H1 (cell line): ENCODE results near the gene RAB5A. TPM values are rescaled to one million over a fixed set of nuclear protein-coding genes. Genes with fewer than 3 reads are reported as not detected.

Source experiments
- CTCF ChIA-PET: fragments of 300-600 bp; sonication (Branson Sonifier 250); formaldehyde crosslinking; loops from one replicate; lab custom pipeline; 2021; ENCODE audit not compliant: partially characterized antibody; lab: Charles Lee
- POLR2A ChIA-PET: fragments of 300-600 bp; sonication (Branson Sonifier 250); formaldehyde crosslinking; loops from one replicate; lab custom pipeline; 2021; ENCODE audit warnings: inconsistent platforms; ENCODE audit not compliant: partially characterized antibody; lab: Charles Lee
- DNase-seq, 2 experiments: peaks; one replicate each; pipeline versions ENCODE4 v3.0.0 to v3.0.0-alpha.2; 2010 to 2022; ENCODE audit warnings: low spot score in 2 of 2, low read depth in 1 of 2, mixed read lengths in 1 of 2
- FAIRE-seq: peaks from 2 replicates; lab custom pipeline; 2011; peaks lifted over from hg19 to GRCh38; lab: Jason Lieb, UNC
- H2AFZ ChIP-seq: 2 replicates; pipeline ENCODE4 v1.8.1; 2012; ENCODE audit warnings: low read length, inconsistent platforms
- H2AK5ac ChIP-seq: 2 replicates; pipeline ENCODE4 v1.6.1; 2013; ENCODE audit warnings: low read depth, low read length
- H2BK120ac ChIP-seq: replicated peaks from 2 replicates; pipeline ENCODE3; 2013; ENCODE audit warnings: low read depth, low read length, inconsistent platforms
- H2BK12ac ChIP-seq: 2 replicates; pipeline ENCODE4 v1.6.1; 2013; ENCODE audit warnings: low read depth, low read length
- H2BK15ac ChIP-seq: 2 replicates; pipeline ENCODE4 v1.6.1; 2013; ENCODE audit warnings: low read length
- H2BK20ac ChIP-seq: 2 replicates; pipeline ENCODE4 v1.6.1; 2013; ENCODE audit warnings: low read length
- H2BK5ac ChIP-seq: 2 replicates; pipeline ENCODE4 v1.6.1; 2013; ENCODE audit warnings: low read depth, low read length
- H3K14ac ChIP-seq: 2 replicates; pipeline ENCODE4 v1.6.1; 2013; ENCODE audit warnings: inconsistent platforms; ENCODE audit not compliant: insufficient read length
- H3K18ac ChIP-seq: 2 replicates; pipeline ENCODE4 v1.6.1; 2013; ENCODE audit warnings: low read length; ENCODE audit errors: extremely low read depth
- H3K23ac ChIP-seq: 2 replicates; pipeline ENCODE4 v1.6.1; 2013; ENCODE audit warnings: inconsistent platforms; ENCODE audit not compliant: insufficient read length
- H3K23me2 ChIP-seq: 2 replicates; pipeline ENCODE4 v1.6.1; 2013; ENCODE audit warnings: low read depth, low read length
- H3K27ac ChIP-seq: 2 replicates; pipeline ENCODE4 v1.6.1; 2011; ENCODE audit warnings: low read depth, low read length, inconsistent platforms
- H3K27me3 ChIP-seq, 4 experiments: replicated peaks in 1 of 4; 1 replicate in 1 of 4; 2 replicates in 3 of 4; pipeline versions ENCODE4 v1.6.1 to v1.8.1; 2011 to 2013; ENCODE audit warnings: low read length in 3 of 4, mild to moderate bottlenecking in 3 of 4, inconsistent platforms in 2 of 4, mixed read lengths in 2 of 4, moderate library complexity in 1 of 4; ENCODE audit not compliant: control insufficient read depth in 3 of 4, insufficient read depth in 3 of 4; ENCODE audit errors: extremely low read depth in 1 of 4
- H3K36me3 ChIP-seq, 4 experiments: 2 replicates each; pipeline versions ENCODE4 v1.6.1 to v1.8.1; 2011 to 2013; ENCODE audit warnings: mild to moderate bottlenecking in 4 of 4, low read length in 3 of 4, moderate library complexity in 2 of 4, control low read depth in 1 of 4, inconsistent platforms in 1 of 4; ENCODE audit not compliant: insufficient read depth in 4 of 4, control insufficient read depth in 2 of 4
- H3K4ac ChIP-seq: replicated peaks from 2 replicates; pipeline ENCODE3; 2013; ENCODE audit warnings: low read length, low read depth, mixed read lengths, inconsistent platforms; ENCODE audit not compliant: insufficient read length
- H3K4me1 ChIP-seq, 4 experiments: replicated peaks in 1 of 4; 1 replicate in 1 of 4; 2 replicates in 3 of 4; pipeline versions ENCODE4 v1.6.1 to v1.8.1; 2011 to 2013; ENCODE audit warnings: low read length in 3 of 4, inconsistent platforms in 2 of 4, mixed read lengths in 1 of 4; ENCODE audit not compliant: insufficient read depth in 4 of 4, control insufficient read depth in 3 of 4
- H3K4me2 ChIP-seq, 2 experiments: 2 replicates each; pipeline versions ENCODE4 v1.6.1 to v1.8.1; 2011 to 2013; ENCODE audit warnings: low read depth in 2 of 2, low read length in 2 of 2, control low read depth in 1 of 2, inconsistent platforms in 1 of 2, mild to moderate bottlenecking in 1 of 2; ENCODE audit not compliant: insufficient read depth in 1 of 2
- H3K4me3 ChIP-seq, 4 experiments: fragments of 200-600, 300-600 bp in 1 of 4; sonication (generic), shearing (Covaris generic), sonication (Bioruptor Twin) in 1 of 4; 2 replicates each; pipeline versions ENCODE4 v1.5.1 to v1.8.1; 2011 to 2016; ENCODE audit warnings: low read length in 4 of 4, low read depth in 3 of 4, control low read depth in 2 of 4, inconsistent platforms in 2 of 4, mild to moderate bottlenecking in 2 of 4, mixed read lengths in 1 of 4, moderate library complexity in 1 of 4; ENCODE audit not compliant: insufficient read depth in 2 of 4; ENCODE audit errors: extremely low read depth in 1 of 4
- H3K56ac ChIP-seq: replicated peaks from 2 replicates; pipeline ENCODE3; 2013; ENCODE audit warnings: low read depth, mild to moderate bottlenecking, mixed read lengths, low read length, inconsistent platforms; ENCODE audit not compliant: insufficient read length
- H3K79me1 ChIP-seq: 2 replicates; pipeline ENCODE4 v1.6.1; 2013; ENCODE audit warnings: low read depth, low read length, control low read depth
- H3K79me2 ChIP-seq, 2 experiments: 2 replicates each; pipeline versions ENCODE4 v1.6.1 to v1.8.1; 2012 to 2013; ENCODE audit warnings: low read length in 2 of 2, mild to moderate bottlenecking in 2 of 2, inconsistent platforms in 1 of 2; ENCODE audit not compliant: insufficient read depth in 2 of 2, control insufficient read depth in 1 of 2
- H3K9ac ChIP-seq, 4 experiments: replicated peaks in 1 of 4; 1 replicate in 1 of 4; 2 replicates in 3 of 4; pipeline versions ENCODE4 v1.6.1 to v1.8.1; 2011 to 2013; ENCODE audit warnings: low read depth in 3 of 4, low read length in 3 of 4, control low read depth in 2 of 4, mild to moderate bottlenecking in 2 of 4, moderate library complexity in 2 of 4, inconsistent platforms in 1 of 4; ENCODE audit errors: extremely low read depth in 1 of 4
- H3K9me3 ChIP-seq, 2 experiments: 2 replicates each; pipeline versions ENCODE4 v1.6.1 to v1.8.1; 2012 to 2013; ENCODE audit warnings: mild to moderate bottlenecking in 2 of 2, moderate library complexity in 2 of 2, control low read depth in 1 of 2, inconsistent platforms in 1 of 2, low read depth in 1 of 2, low read length in 1 of 2, mixed read lengths in 1 of 2; ENCODE audit not compliant: insufficient read depth in 2 of 2
- H4K20me1 ChIP-seq, 2 experiments: replicated peaks in 1 of 2; 2 replicates each; pipeline versions ENCODE3 to v1.8.1; 2011 to 2013; ENCODE audit warnings: inconsistent platforms in 2 of 2, low read length in 2 of 2, mild to moderate bottlenecking in 1 of 2; ENCODE audit not compliant: insufficient read depth in 2 of 2, control insufficient read depth in 1 of 2
- H4K5ac ChIP-seq: 2 replicates; pipeline ENCODE4 v1.6.1; 2013; ENCODE audit warnings: low read length, low read depth, mixed read lengths, inconsistent platforms; ENCODE audit not compliant: insufficient read length
- H4K8ac ChIP-seq: 2 replicates; pipeline ENCODE4 v1.8.0; 2013; ENCODE audit warnings: mild to moderate bottlenecking, moderate library complexity, low read length, inconsistent platforms; ENCODE audit not compliant: insufficient read depth; ENCODE audit errors: extremely low read depth
- H4K91ac ChIP-seq: replicated peaks from 2 replicates; pipeline ENCODE3; 2013; ENCODE audit warnings: low read length, mixed read lengths, inconsistent platforms; ENCODE audit not compliant: insufficient read length
- BRCA1 ChIP-seq: IDR thresholded peaks from 2 replicates; pipeline ENCODE4 v1.6.1; 2012; ENCODE audit warnings: low read depth, low read length, improper control_type of control experiment
- CBX5 ChIP-seq: fragments of 300-800, 300-1000 bp; sonication (generic); IDR thresholded peaks from 2 replicates; pipeline ENCODE4 v1.7.1; 2016; ENCODE audit warnings: antibody characterized with exemption, low read length, low read depth
- CREB1 ChIP-seq: IDR thresholded peaks from 2 replicates; pipeline ENCODE4 v1.6.1; 2012; ENCODE audit warnings: inconsistent platforms
- KDM4A ChIP-seq: IDR thresholded peaks from one replicate; pipeline ENCODE4 v1.7.1; 2012; ENCODE audit warnings: low read depth, mild to moderate bottlenecking, moderate library complexity, low read length, inconsistent platforms; ENCODE audit not compliant: severe bottlenecking
- MAFK ChIP-seq: IDR thresholded peaks from 2 replicates; pipeline ENCODE4 v1.6.1; 2012; ENCODE audit warnings: low read depth, mild to moderate bottlenecking, improper control_type of control experiment, low read length
- NRF1 ChIP-seq: IDR thresholded peaks from 2 replicates; pipeline ENCODE4 v1.6.1; 2011; ENCODE audit warnings: mild to moderate bottlenecking, low read depth, low read length, improper control_type of control experiment
- SIRT6 ChIP-seq: IDR thresholded peaks from one replicate; pipeline ENCODE4 v1.7.1; 2012; ENCODE audit warnings: low read length, inconsistent platforms
- SP1 ChIP-seq: IDR thresholded peaks from 2 replicates; pipeline ENCODE4 v1.6.1; 2011; ENCODE audit warnings: low read depth, low read length
- WGBS, 2 experiments: shearing (Covaris generic) in 1 of 2; methylation state at CpG; one replicate each; pipeline versions ENCODE4 v1.1.6 to v1.1.7; 2013 to 2015; ENCODE audit warnings: low lambda C conversion rate in 2 of 2, mixed read lengths in 2 of 2, inconsistent platforms in 1 of 2, low coverage in 1 of 2, missing lambda C conversion rate in 1 of 2; ENCODE audit not compliant: insufficient replicate concordance in 2 of 2, insufficient coverage in 1 of 2, insufficient read length in 1 of 2; ENCODE audit errors: extremely low coverage in 1 of 2, missing lambda C conversion rate in 1 of 2; 5-methylcytosine and 5-hydroxymethylcytosine counted together
- polyA plus RNA-seq, 7 experiments: library from polyadenylated mRNA; depleted of rRNA in 3 of 7; stranded (reverse) in 5 of 7; unstranded in 2 of 7; fragments of >200 nt in 5 of 7; fragments of 200-250 nt in 2 of 7; gene quantifications; 1 replicate in 5 of 7; 2 replicates in 1 of 7; 4 replicates in 1 of 7; pipeline versions ENCODE4 v1.2.1 to v1.2.3, GENCODE V29; 2011 to 2013; ENCODE audit warnings: missing spikeins in 2 of 7, mixed read lengths in 2 of 7
- total RNA-seq: library from RNA; stranded (reverse); fragmentation: NEBNext Ultra II Directional; extraction: Animal tissue kit (Norgen Biotek cat#: 25700); gene quantifications from 2 replicates; pipeline ENCODE4 v1.2.1, GENCODE V29; 2021

The RAB5A gene
- total and polyA plus RNA-seq, 2 of the 8 experiments (the other 6 are each of a cell fraction or from before 2014, with no cell fraction given) = 22.4 to 77.7 TPM

GRCh38 chr3:19938295-19938627, 8.6 kb upstream of the RAB5A start:
- Histone ChIP-seq H2BK5ac (no peak overlapping the region), H3K9ac (no peak overlapping the region), H3K4me3 (no peak overlapping the region), H3K23ac (no peak overlapping the region), H3K27me3 (no peaks in the 10 kb centered on the region), H4K5ac (no peak overlapping the region), H3K14ac (no peak overlapping the region), H3K36me3 (no peaks in the 10 kb centered on the region), H2AK5ac (no peak overlapping the region), H2BK15ac (no peak overlapping the region), H3K27ac (no peak overlapping the region), H3K4me1 (no peaks in the 10 kb centered on the region), H3K18ac (no peak overlapping the region), H3K4me2 (no peak overlapping the region), H2AFZ (no peak overlapping the region), H3K4ac (no peak overlapping the region), H3K23me2 (no peaks in the 10 kb centered on the region; the same call in 1 of the 2 replicates), H3K79me2 (no peaks in the 10 kb centered on the region), H3K56ac (no peak overlapping the region), H4K91ac (no peak overlapping the region), H2BK12ac (no peak overlapping the region)
- 95% methylated on average over 1 of the region's 1 CpG; no CpG with 5 or more reads in 1 of the 2 experiments for WGBS, 2 experiments
- CTCF ChIA-PET = no interaction called here
- POLR2A ChIA-PET = no interaction called here
- FAIRE-seq (no peak), DNase-seq (no peak)
- TF ChIP-seq CREB1 (no peak), SIRT6 (no peak), SP1 (no peak), MAFK (no peak), KDM4A (no peak), BRCA1 (no peak), CBX5 (no peak), NRF1 (no peak)
- TF ChIP-seq, all 59 proteins: peak for 0
- Histone ChIP-seq H4K8ac (no peak overlapping the region), H4K20me1 (no peaks in the 10 kb centered on the region), H3K9me3 (peaks cover 0 to 4% of the 10 kb centered on the region in 2 experiments; a peak in 1 of 4 replicates), H2BK20ac (no peak overlapping the region), H3K79me1 (no peaks in the 10 kb centered on the region), H2BK120ac (no peak overlapping the region)
